A673 (cell line): ENCODE results near the gene SKOR1. TPM values are rescaled to one million over a fixed set of nuclear protein-coding genes. Genes with fewer than 3 reads are reported as not detected.

ENCODE experiments used
- BruUV-seq: library from RNA; stranded (reverse); fragments of 400-500 nt; replicated peaks from 2 replicates; lab custom pipeline; 2021; lab: Mats Ljungman, UMichigan
- CTCF ChIA-PET: fragments of 300-600 bp; sonication (Branson Sonifier 250); formaldehyde crosslinking; loops from one replicate; lab custom pipeline; 2022; ENCODE audit warnings: antibody characterized with exemption; lab: Charles Lee
- POLR2A ChIA-PET: fragments of 300-600 bp; sonication (Branson Sonifier 250); formaldehyde crosslinking; loops from one replicate; lab custom pipeline; 2022; ENCODE audit warnings: antibody characterized with exemption; ENCODE audit not compliant: low non-redundant PET; lab: Charles Lee
- DNase-seq: peaks from one replicate; pipeline ENCODE4 v3.0.0-alpha.2; 2015; ENCODE audit warnings: low spot score
- H3K27ac ChIP-seq: fragments of 200-600 bp; sonication (generic); 2 replicates; pipeline ENCODE4 v1.5.1; 2016; ENCODE audit warnings: mixed run types, low read depth, mild to moderate bottlenecking, mixed read lengths, antibody characterized with exemption, low read length; ENCODE audit not compliant: poor library complexity, severe bottlenecking
- H3K27me3 ChIP-seq: fragments of 200-600 bp; sonication (generic); replicated peaks from 2 replicates; pipeline ENCODE4 v1.6.1; 2017; ENCODE audit warnings: mixed run types, low read depth, mild to moderate bottlenecking, mixed read lengths, antibody characterized with exemption, low read length; ENCODE audit not compliant: insufficient read depth, poor library complexity
- H3K36me3 ChIP-seq: fragments of 200-600 bp; sonication (generic); 2 replicates; pipeline ENCODE4 v1.6.1; 2016; ENCODE audit warnings: mixed run types, mild to moderate bottlenecking, mixed read lengths, antibody characterized with exemption, low read length; ENCODE audit not compliant: insufficient read depth, poor library complexity, severe bottlenecking
- H3K4me1 ChIP-seq: fragments of 200-600 bp; sonication (generic); 2 replicates; pipeline ENCODE4 v1.6.1; 2017; ENCODE audit warnings: mixed run types, mild to moderate bottlenecking, mixed read lengths, antibody characterized with exemption, low read length; ENCODE audit not compliant: insufficient read depth, poor library complexity, severe bottlenecking
- H3K4me3 ChIP-seq: fragments of 200-600 bp; sonication (generic); 2 replicates; pipeline ENCODE4 v1.5.1; 2016; ENCODE audit warnings: low read depth, mixed run types, mild to moderate bottlenecking, mixed read lengths, low read length; ENCODE audit not compliant: poor library complexity, severe bottlenecking
- H3K9me3 ChIP-seq: fragments of 200-600 bp; sonication (generic); 2 replicates; pipeline ENCODE4 v1.6.1; 2016; ENCODE audit warnings: mixed run types, low read depth, mild to moderate bottlenecking, mixed read lengths, antibody characterized with exemption, low read length; ENCODE audit not compliant: poor library complexity, severe bottlenecking
- EZH2 ChIP-seq: fragments of 200-600 bp; sonication (generic); IDR thresholded peaks from 2 replicates; pipeline ENCODE4 v1.6.1; 2017; ENCODE audit warnings: borderline replicate concordance, low read depth, mild to moderate bottlenecking, mixed read lengths, antibody characterized with exemption, low read length; ENCODE audit not compliant: poor library complexity, severe bottlenecking
- intact Hi-C: fragments of 100-400 bp; cut with micrococcal nuclease; formaldehyde crosslinking; loops from one replicate; pipeline ENCODE4 v1.10.0; 2022; ENCODE audit not compliant: unreplicated experiment
- total RNA-seq: library from RNA; stranded (reverse); gene quantifications from 2 replicates; pipeline ENCODE4 v1.2.3, GENCODE V29; 2021
- TF ChIP-seq, protein P1 (sequence below): fragments of 300-800, 200-600 bp; sonication (generic); conservative IDR thresholded peaks from 2 replicates; pipeline ENCODE4 v1.5.1; 2017; ENCODE audit warnings: low read depth, mild to moderate bottlenecking, antibody characterized with exemption, low read length, moderate library complexity, mixed read lengths

SKOR1 gene
- total RNA-seq, 1 experiment from 2014 or later, result 0.21 TPM

DNA sequence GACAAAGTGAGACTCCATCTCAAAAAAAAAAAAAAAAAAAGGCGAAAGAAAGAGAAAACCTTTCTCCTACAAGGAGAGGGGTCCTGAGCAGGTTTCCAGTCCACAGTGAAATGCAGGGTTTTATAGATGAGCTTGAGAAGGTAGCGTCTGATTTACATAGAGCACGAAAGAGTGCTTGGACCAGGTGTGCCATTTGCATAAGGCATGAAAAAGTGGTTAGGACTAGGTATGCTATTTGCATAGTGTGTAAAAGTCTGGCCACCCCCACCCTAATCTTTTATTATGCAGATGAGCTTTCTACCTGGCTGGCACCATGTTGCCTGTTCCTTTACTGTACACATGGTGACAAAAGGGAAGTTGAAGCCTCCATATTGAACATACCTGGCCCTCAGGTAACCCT, 28.1 kb downstream of the SKOR1 start:
- BruUV-seq, result no TSS peak
- no peaks in the 10 kb centered on the region for H3K9me3 ChIP-seq
- H3K27ac ChIP-seq, result no peak overlapping the region
- no peak for DNase-seq
- H3K27me3 ChIP-seq, result no peaks in the 10 kb centered on the region
- ChIA-PET CTCF (no interaction called here), POLR2A (interaction anchor here (0.7 kb wide), 1 partner anchor 11 kb away, joined by 8 read pairs; no protein-coding TSS in a partner anchor)
- H3K36me3 ChIP-seq, result no peaks in the 10 kb centered on the region
- intact Hi-C loops, result no loop called here
- H3K4me3 ChIP-seq, result no peak overlapping the region
- TF ChIP-seq, protein P1, sequence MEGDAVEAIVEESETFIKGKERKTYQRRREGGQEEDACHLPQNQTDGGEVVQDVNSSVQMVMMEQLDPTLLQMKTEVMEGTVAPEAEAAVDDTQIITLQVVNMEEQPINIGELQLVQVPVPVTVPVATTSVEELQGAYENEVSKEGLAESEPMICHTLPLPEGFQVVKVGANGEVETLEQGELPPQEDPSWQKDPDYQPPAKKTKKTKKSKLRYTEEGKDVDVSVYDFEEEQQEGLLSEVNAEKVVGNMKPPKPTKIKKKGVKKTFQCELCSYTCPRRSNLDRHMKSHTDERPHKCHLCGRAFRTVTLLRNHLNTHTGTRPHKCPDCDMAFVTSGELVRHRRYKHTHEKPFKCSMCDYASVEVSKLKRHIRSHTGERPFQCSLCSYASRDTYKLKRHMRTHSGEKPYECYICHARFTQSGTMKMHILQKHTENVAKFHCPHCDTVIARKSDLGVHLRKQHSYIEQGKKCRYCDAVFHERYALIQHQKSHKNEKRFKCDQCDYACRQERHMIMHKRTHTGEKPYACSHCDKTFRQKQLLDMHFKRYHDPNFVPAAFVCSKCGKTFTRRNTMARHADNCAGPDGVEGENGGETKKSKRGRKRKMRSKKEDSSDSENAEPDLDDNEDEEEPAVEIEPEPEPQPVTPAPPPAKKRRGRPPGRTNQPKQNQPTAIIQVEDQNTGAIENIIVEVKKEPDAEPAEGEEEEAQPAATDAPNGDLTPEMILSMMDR, result no peak
- TF ChIP-seq EZH2, result no peak
- H3K4me1 ChIP-seq, result no peaks in the 10 kb centered on the region

DNA sequence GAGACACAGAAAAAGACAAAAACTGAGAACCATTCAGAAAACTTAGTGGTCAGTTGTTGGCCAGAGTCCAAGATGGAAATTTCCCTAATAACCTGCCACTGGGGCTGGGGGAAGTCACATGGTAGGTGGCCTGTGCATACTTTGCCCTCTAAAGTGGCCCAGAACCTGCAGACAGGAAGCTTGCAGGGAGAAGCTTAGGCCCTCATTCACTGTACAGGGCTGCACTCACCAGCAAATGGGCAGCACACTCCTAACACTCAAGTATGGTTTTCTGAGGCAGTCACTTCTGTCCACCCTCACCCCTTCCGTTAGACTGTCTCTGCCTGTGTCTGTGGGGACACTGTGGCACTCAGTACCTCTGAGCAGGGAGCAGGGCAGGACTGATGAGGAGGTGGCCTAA, 29.0 kb downstream of the SKOR1 start:
- Histone ChIP-seq H3K4me1 (no peaks in the 10 kb centered on the region), H3K9me3 (no peaks in the 10 kb centered on the region), H3K27ac (no peak overlapping the region), H3K36me3 (no peaks in the 10 kb centered on the region), H3K27me3 (no peaks in the 10 kb centered on the region), H3K4me3 (no peak overlapping the region)
- CTCF ChIA-PET, result no interaction called here
- BruUV-seq, result no TSS peak
- DNase-seq, result no peak
- POLR2A ChIA-PET, result no interaction called here
- no peak for TF ChIP-seq EZH2
- TF ChIP-seq, protein P1, result no peak
- intact Hi-C loops, result no loop called here

DNA sequence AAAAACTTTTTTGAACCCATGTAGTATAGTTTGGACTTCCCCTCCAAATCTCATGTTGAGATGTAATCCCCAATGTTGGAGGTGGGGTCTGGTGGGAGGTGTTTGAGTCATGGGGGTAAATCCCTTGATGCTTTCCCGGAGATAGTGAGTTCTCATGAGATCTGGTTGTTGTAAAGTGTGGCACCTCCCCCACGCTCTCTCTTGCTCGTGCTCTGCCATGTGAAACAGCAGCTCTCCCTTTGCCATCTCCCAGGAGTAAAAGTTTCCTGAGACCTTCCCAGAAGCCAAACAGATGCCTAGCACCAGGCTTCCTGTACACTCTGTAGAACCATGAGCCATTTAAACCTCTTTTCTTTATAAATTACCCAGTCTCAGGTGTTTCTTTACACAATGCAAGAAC, 30.5 kb downstream of the SKOR1 start:
- Histone ChIP-seq H3K4me1 (no peaks in the 10 kb centered on the region), H3K4me3 (no peak overlapping the region), H3K36me3 (no peaks in the 10 kb centered on the region), H3K9me3 (no peaks in the 10 kb centered on the region), H3K27me3 (no peaks in the 10 kb centered on the region), H3K27ac (no peak overlapping the region)
- no peak for DNase-seq
- POLR2A ChIA-PET, result no interaction called here
- BruUV-seq, result no TSS peak
- CTCF ChIA-PET, result no interaction called here
- TF ChIP-seq, protein P1, result no peak
- no peak for TF ChIP-seq EZH2
- intact Hi-C loops, result no loop called here
